ENCODE results near the gene FCF1. TPM values are rescaled to one million over a fixed set of nuclear protein-coding genes. Genes with fewer than 3 reads are reported as not detected.
"Not testable (repeated sequence)": the region's sequence is repeated elsewhere in the genome, so short reads cannot be mapped to it uniquely, and the experiment has no call there.

The FCF1 gene
- polyA plus RNA-seq, 1 of the 3 experiments (the other 2 are of a cell fraction) = 42.6 TPM

GRCh38 chr14:74754899-74755298 lies 42.0 kb downstream of the FCF1 start (continued):
- TF ChIP-seq ZBTB33 (IDR thresholded peaks at IDR 0.05; ENCODE audit: borderline replicate concordance, low read depth) = no peak
- TF ChIP-seq CTCF (IDR thresholded peaks at IDR 0.05) = no peak
- TF ChIP-seq PBX3 (IDR thresholded peaks at IDR 0.05) = no peak

- Histone ChIP-seq H3K9me2 (no peaks in the 10 kb centered on the region), H3K27ac (ENCODE audit: low read depth in 2 of 2, low read length in 1 of 2) (no peak overlapping the region), H3K9me3 (no peaks in the 10 kb centered on the region), H3K79me2 (ENCODE audit: insufficient read depth) (no peaks in the 10 kb centered on the region), H3K4me1 (ENCODE audit: control insufficient read depth in 1 of 2, insufficient read depth in 2 of 2, low read depth in 1 of 2, low read length in 1 of 2) (no peaks in the 10 kb centered on the region), H3F3A (replicated peaks; ENCODE audit: insufficient read depth) (no peaks in the 10 kb centered on the region), H3K4me3 (ENCODE audit: low read depth in 2 of 2, low read length in 1 of 2) (no peak overlapping the region), H3K4me2 (no peak overlapping the region), H3K9ac (no peak overlapping the region), H3K27me3 (ENCODE audit: insufficient read depth) (no peaks in the 10 kb centered on the region), H2AFZ (ENCODE audit: low read depth) (no peak overlapping the region), H4K20me1 (ENCODE audit: insufficient read depth) (no peaks in the 10 kb centered on the region), H3K36me3 (replicated peaks in 1 of 2; ENCODE audit: control insufficient read depth in 1 of 2, insufficient read depth in 2 of 2, low read length in 1 of 2) (no peaks in the 10 kb centered on the region)
- ChIA-PET POLR2A (interaction anchor here (0.7 kb wide), 1 partner anchor 24 kb away, joined by 4 read pairs; no protein-coding TSS in a partner anchor), CTCF (no interaction called here)
- 89% methylated on average over 1 of the region's 1 CpG for WGBS (ENCODE audit: low lambda C conversion rate)
- TF ChIP-seq YY1 (IDR thresholded peaks at IDR 0.05; ENCODE audit: low read depth) (no peak), REST (IDR thresholded peaks at IDR 0.05; ENCODE audit: low read depth, low read length) (peak; percentile 72)
- DNase-seq = no peak
Observed at GRCh38 chr14:74756326-74756725, 43.4 kb downstream of the FCF1 start.

GRCh38 chr14:74758505-74758904 lies 45.6 kb downstream of the FCF1 start:
- WGBS (ENCODE audit: low lambda C conversion rate) = 90% methylated on average over 5 of the region's 5 CpGs

More at GRCh38 chr14:74758505-74758904, 45.6 kb downstream of the FCF1 start:
- H3K4me1 ChIP-seq (ENCODE audit: control insufficient read depth in 1 of 2, insufficient read depth in 2 of 2, low read depth in 1 of 2, low read length in 1 of 2); POLR2A ChIA-PET; H2AFZ ChIP-seq (ENCODE audit: low read depth); H3K9ac ChIP-seq; H3K9me3 ChIP-seq; H3K4me3 ChIP-seq (ENCODE audit: low read depth in 2 of 2, low read length in 1 of 2); H4K20me1 ChIP-seq (ENCODE audit: insufficient read depth); DNase-seq; H3F3A ChIP-seq (replicated peaks; ENCODE audit: insufficient read depth); H3K4me2 ChIP-seq; H3K27ac ChIP-seq (ENCODE audit: low read depth in 2 of 2, low read length in 1 of 2); H3K9me2 ChIP-seq; H3K36me3 ChIP-seq (replicated peaks in 1 of 2; ENCODE audit: control insufficient read depth in 1 of 2, insufficient read depth in 2 of 2, low read length in 1 of 2); H3K27me3 ChIP-seq (ENCODE audit: insufficient read depth); H3K79me2 ChIP-seq (ENCODE audit: insufficient read depth): not testable (repeated sequence)
- CTCF ChIA-PET = interaction anchor here (0.6 to 1.4 kb wide), 2 partner anchors 102 to 1433 kb away, joined by 3 read pairs; no protein-coding TSS in a partner anchor

Data from SK-N-SH (cell line).